Ovary (tissue), 9 donors: ENCODE measurements around the gene PCGF6. TPM values are rescaled to one million over a fixed set of nuclear protein-coding genes. Genes with fewer than 3 reads are reported as not detected.

Experiments
- DNase-seq, 5 donors: peaks; one replicate each; pipeline ENCODE4 v3.0.0-alpha.2; 2019 to 2020
- H3K27ac ChIP-seq, 2 donors: fragments of 200-600 bp; one replicate each; pipeline versions ENCODE4 v1.5.1 to v1.8.0; 2019 to 2022
- H3K27me3 ChIP-seq: fragments of 200-600 bp; one replicate; pipeline ENCODE4 v1.8.0; 2022
- H3K36me3 ChIP-seq: fragments of 200-600 bp; sonication (generic); one replicate; pipeline ENCODE4 v1.5.1; 2019
- H3K4me1 ChIP-seq: one replicate; pipeline ENCODE4 v1.8.1; 2013; ENCODE audit warnings: mild to moderate bottlenecking, moderate library complexity; ENCODE audit not compliant: insufficient read depth
- H3K4me3 ChIP-seq: fragments of 200-600 bp; sonication (generic); one replicate; pipeline ENCODE4 v1.5.1; 2017
- H3K9me3 ChIP-seq, 2 donors: fragments of 200-600 bp in 1 of 2; sonication (generic) in 1 of 2; one replicate each; pipeline versions ENCODE4 v1.5.1 to v1.8.1; 2013 to 2019; ENCODE audit warnings: mild to moderate bottlenecking in 1 of 2, moderate library complexity in 1 of 2
- CTCF ChIP-seq, 3 donors: fragments of 450-650 bp in 2 of 3; fragments of 200-600 bp in 1 of 3; IDR thresholded peaks; one replicate each; pipeline versions ENCODE4 v1.5.1 to v1.8.0; 2016 to 2022; ENCODE audit warnings: antibody characterized with exemption in 3 of 3, mild to moderate bottlenecking in 1 of 3
- EP300 ChIP-seq: sonication (generic); formaldehyde crosslinking; IDR thresholded peaks from one replicate; pipeline ENCODE4 v1.6.1; 2017; ENCODE audit warnings: antibody characterized with exemption
- POLR2A ChIP-seq: fragments of 450-650 bp; IDR thresholded peaks from one replicate; pipeline ENCODE4 v1.6.1; 2017; ENCODE audit warnings: antibody characterized with exemption, mild to moderate bottlenecking, moderate library complexity
- WGBS, 3 donors: extraction: QIAGEN DNeasy Blood & Tissue Kit in 1 of 3; methylation state at CpG; one replicate each; pipeline versions ENCODE4 v1.1.5 to v1.1.7; 2013 to 2017; 5-methylcytosine and 5-hydroxymethylcytosine counted together
- intact Hi-C, 4 donors: fragments of 100-400 bp; cut with DNase I; formaldehyde crosslinking; loops; one replicate each; pipeline versions ENCODE4 v1.11.0 to v1.15.1; 2022 to 2023
- microRNA counts: library from miRNA; unstranded; fragments of <30 nt; microRNA quantifications from one replicate; lab custom pipeline; 2016
- microRNA-seq, 3 donors: library from miRNA; unstranded; fragments of <30 nt; microRNA quantifications; one replicate each; pipeline versions ENCODE4 to v1.2.0, GENCODE V29; 2019 to 2020
- polyA plus RNA-seq, 2 donors: library from polyadenylated mRNA; stranded (reverse); fragments of 200-250 nt in 1 of 2; fragments of 350-450 nt in 1 of 2; fragmentation: Illumina TruSeq in 1 of 2; extraction: RNeasy Lipid Tissue Mini Kit (QIAGEN cat#74804) in 1 of 2; gene quantifications; one replicate each; pipeline ENCODE4 v1.2.3, GENCODE V29; 2013 to 2014
- small RNA-seq: library from RNA; depleted of rRNA; stranded (forward); fragments of <200 nt; gene quantifications from one replicate; pipeline ENCODE3, GENCODE V24; 2016
- total RNA-seq, 7 donors: library from RNA; depleted of rRNA in 2 of 7; stranded (reverse); fragments of >200 nt in 2 of 7; fragmentation: NEBNext Ultra II Directional in 3 of 7; extraction: Animal tissue kit (Norgen Biotek cat#: 25700) in 3 of 7; gene quantifications; one replicate each; pipeline versions ENCODE4 v1.1.0 to v1.2.4, GENCODE V29; 2016 to 2023
- donor health status: DM: no; HTN: no; CAD: no; lungs with moderate emphysema.
- donor health status: DM: no; HTN: no; CAD: no.
- donor health status: Bipolar disorder and iron deficiency.
- donor health status: DM: yes; HTN: yes; CAD: no.
- donor health status: DM: no; HTN: no; CAD: no.
- donor health status: DM: yes; HTN: yes; CAD: no.

PCGF6 gene
- total and polyA plus RNA-seq, 9 donors, result 5.6 to 13.7 (median 9.5) TPM

GRCh38 chr10:103257812-103258211 lies 93.1 kb downstream of the PCGF6 start:
- intact Hi-C loops, result no loop called here

GRCh38 chr10:103256613-103257012 lies 94.3 kb downstream of the PCGF6 start:
- Histone ChIP-seq H3K27ac (no peak overlapping the region), H3K27me3 (no peaks in the 10 kb centered on the region), H3K36me3 (no peaks in the 10 kb centered on the region), H3K4me3 (no peak overlapping the region), H3K9me3 (no peaks in the 10 kb centered on the region), H3K4me1 (no peaks in the 10 kb centered on the region)
- intact Hi-C loops, result no loop called here
- TF ChIP-seq EP300 (no peak), POLR2A (no peak), CTCF (IDR thresholded peaks at IDR 0.05) (no peak)
- no peak for DNase-seq
- 88 to 95% (median 91%) methylated on average over 1 of the region's 1 CpG for WGBS, 3 donors

More at GRCh38 chr10:103257812-103258211, 93.1 kb downstream of the PCGF6 start:
- Histone ChIP-seq H3K27ac (no peak overlapping the region), H3K9me3 (no peaks in the 10 kb centered on the region), H3K36me3 (no peaks in the 10 kb centered on the region), H3K4me1 (no peaks in the 10 kb centered on the region), H3K27me3 (no peaks in the 10 kb centered on the region), H3K4me3 (no peak overlapping the region)
- TF ChIP-seq POLR2A (no peak), EP300 (no peak), CTCF (IDR thresholded peaks at IDR 0.05) (no peak)
- DNase-seq, result no peak

- Histone ChIP-seq H3K27ac (no peak overlapping the region), H3K9me3 (no peaks in the 10 kb centered on the region), H3K4me1 (no peaks in the 10 kb centered on the region), H3K4me3 (no peak overlapping the region), H3K27me3 (no peaks in the 10 kb centered on the region), H3K36me3 (no peaks in the 10 kb centered on the region)
- no peak for TF ChIP-seq POLR2A
- TF ChIP-seq CTCF (IDR thresholded peaks at IDR 0.05), result no peak
- no peak for TF ChIP-seq EP300
- no peak for DNase-seq
- 62 to 67% (median 66%) methylated on average over 4 of the region's 4 CpGs for WGBS, 3 donors
- intact Hi-C loops, result no loop called here
These were observed 96.2 kb downstream of the PCGF6 start for GRCh38 chr10:103254538-103255325.

- no peaks in the 10 kb centered on the region for H3K9me3 ChIP-seq
These were observed 96.8 kb downstream of the PCGF6 start for GRCh38 chr10:103254113-103254512.

More at GRCh38 chr10:103254113-103254512, 96.8 kb downstream of the PCGF6 start:
- no peaks in the 10 kb centered on the region for H3K27me3 ChIP-seq
- intact Hi-C loops, result no loop called here
- no peak for DNase-seq
- WGBS, 3 donors, result 72 to 79% (median 73%) methylated on average over 3 of the region's 3 CpGs
- H3K4me3 ChIP-seq, result no peak overlapping the region
- no peak overlapping the region for H3K27ac ChIP-seq
- H3K36me3 ChIP-seq, result no peaks in the 10 kb centered on the region
- H3K4me1 ChIP-seq, result no peaks in the 10 kb centered on the region
- TF ChIP-seq CTCF (IDR thresholded peaks at IDR 0.05) (no peak), POLR2A (no peak), EP300 (no peak)

MicroRNA genes within 50 kb of the gene (microRNA counts, 767-probe panel; counts per million panel counts)
- 530 counts per million, percentile 78 among the panel's probes with 10 or more counts for microRNA hsa-miR-1307-3p (lab: Ali Mortazavi, UCI)

Small RNA genes within 50 kb of the gene (microRNA-seq; reads per million reads assigned to microRNA genes)
- gene MIR1307, result 81.5 to 138 (median 87.7) reads per million in 3 donors

Small RNA genes within 50 kb of the gene (small RNA-seq; reads per million reads assigned to genes)
- not detected for gene RNU11-3P

Other genes with a start within 250 kb of the PCGF6 start
- 10 to 100 TPM; 57.8 to 88.5 (median 62.0) TPM for gene NT5C2, start 157.9 kb downstream of the PCGF6 start, total RNA-seq
- gene NT5C2, start 157.9 kb downstream of the PCGF6 start, polyA plus RNA-seq, result 10 to 100 TPM; 49.1 to 92.3 TPM
- gene RPEL1, start 105.3 kb downstream of the PCGF6 start, total RNA-seq, result not detected
- not detected for gene RPEL1, start 105.3 kb downstream of the PCGF6 start, polyA plus RNA-seq
- under 1 TPM in 1 of 7 donors, not detected in 6; 0.05 TPM for gene INA, start 74.0 kb downstream of the PCGF6 start, total RNA-seq
- under 1 TPM; 0.05 to 0.23 TPM for gene INA, start 74.0 kb downstream of the PCGF6 start, polyA plus RNA-seq
- 1 to 10 TPM; 3.9 to 6.6 (median 4.3) TPM for gene TAF5, start 16.8 kb upstream of the PCGF6 start, total RNA-seq
- gene TAF5, start 16.8 kb upstream of the PCGF6 start, polyA plus RNA-seq, result 1 to 10 TPM; 2.5 to 3.9 TPM
- 100 to 1,000 TPM; 133 to 224 (median 171) TPM for gene ATP5MK, start 45.3 kb upstream of the PCGF6 start, total RNA-seq
- 100 to 1,000 TPM; 344 to 386 TPM for gene ATP5MK, start 45.3 kb upstream of the PCGF6 start, polyA plus RNA-seq
- gene PDCD11, start 45.5 kb upstream of the PCGF6 start, total RNA-seq, result 10 to 100 TPM; 12.8 to 40.8 (median 28.8) TPM
- gene PDCD11, start 45.5 kb upstream of the PCGF6 start, polyA plus RNA-seq, result 10 to 100 TPM in 1 of 2 donors, 1 to 10 TPM in 1; 9.7 to 16.7 TPM
- 10 to 100 TPM; 46.5 to 90.4 (median 55.3) TPM for gene CALHM2, start 101.2 kb upstream of the PCGF6 start, total RNA-seq
- 100 to 1,000 TPM in 1 of 2 donors, 10 to 100 TPM in 1; 42.1 to 105 TPM for gene CALHM2, start 101.2 kb upstream of the PCGF6 start, polyA plus RNA-seq
- gene CALHM1, start 107.8 kb upstream of the PCGF6 start, total RNA-seq, result not detected
- gene CALHM1, start 107.8 kb upstream of the PCGF6 start, polyA plus RNA-seq, result not detected
- not detected for gene CALHM3, start 128.1 kb upstream of the PCGF6 start, total RNA-seq
- not detected for gene CALHM3, start 128.1 kb upstream of the PCGF6 start, polyA plus RNA-seq
- 1 to 10 TPM; 2.4 to 5.6 (median 3.2) TPM for gene NEURL1, start 142.6 kb upstream of the PCGF6 start, total RNA-seq
- 1 to 10 TPM in 1 of 2 donors, under 1 TPM in 1; 0.28 to 1.8 TPM for gene NEURL1, start 142.6 kb upstream of the PCGF6 start, polyA plus RNA-seq